ENCODE measurements around the gene HDAC4. TPM values are rescaled to one million over a fixed set of nuclear protein-coding genes. Genes with fewer than 3 reads are reported as not detected.

HDAC4 gene
- polyA plus RNA-seq, 2 of the 4 experiments (the other 2 are of a cell fraction) = 8.6 to 10.4 TPM

- no peak for FAIRE-seq
- no peak for ATAC-seq
- Histone ChIP-seq H3K9me3 (no peaks in the 10 kb centered on the region), H3K4me1 (no peaks in the 10 kb centered on the region), H3K4me3 (no peak overlapping the region), H3K4me2 (no peak overlapping the region), H3K27ac (no peak overlapping the region)
- no peak for DNase-seq (ENCODE audit: low read depth in 1 of 2, low spot score in 1 of 2)
- POLR2A ChIA-PET = no interaction called here
- no peak for TF ChIP-seq EP300 (IDR thresholded peaks at IDR 0.05)
- TF ChIP-seq JUNB (IDR thresholded peaks at IDR 0.05) = no peak
- no peak for TF ChIP-seq HOXA7 (CRISPR knock-in tag; IDR thresholded peaks at IDR 0.05)
- no peak for TF ChIP-seq RNF2 (IDR thresholded peaks at IDR 0.05; ENCODE audit: borderline replicate concordance, low read depth)
- WGBS (ENCODE audit: missing lambda C conversion rate) = 92% methylated on average over 29 of the region's 29 CpGs
- CTCF ChIA-PET = no interaction called here
Measured at GRCh38 chr2:239085201-239085992, 315.4 kb downstream of the HDAC4 start.

GRCh38 chr2:239084007-239084406 is 316.8 kb downstream of the HDAC4 start:
- Histone ChIP-seq H3K4me2 (no peak overlapping the region), H3K9me3 (no peaks in the 10 kb centered on the region), H3K27ac (no peak overlapping the region), H3K4me3 (no peak overlapping the region), H3K4me1 (no peaks in the 10 kb centered on the region)
- FAIRE-seq = no peak
- 94% methylated on average over 24 of the region's 24 CpGs for WGBS (ENCODE audit: missing lambda C conversion rate)
- no peak for DNase-seq (ENCODE audit: low read depth in 1 of 2, low spot score in 1 of 2)
- POLR2A ChIA-PET = no interaction called here
- CTCF ChIA-PET = interaction anchor here (1.6 kb wide), 1 partner anchor 23 kb away, joined by 8 read pairs; no protein-coding TSS in a partner anchor
- TF ChIP-seq HOXB13 (CRISPR knock-in tag; IDR thresholded peaks at IDR 0.05; ENCODE audit: low read depth) = no peak
- no peak for TF ChIP-seq HMGXB4 (CRISPR knock-in tag; IDR thresholded peaks at IDR 0.05; ENCODE audit: borderline replicate concordance)
- TF ChIP-seq EHF (CRISPR knock-in tag; IDR thresholded peaks at IDR 0.05) = no peak
- no peak for TF ChIP-seq REST (IDR thresholded peaks at IDR 0.05)
- no peak for TF ChIP-seq JUN (IDR thresholded peaks at IDR 0.05)
- TF ChIP-seq ZNF302 (CRISPR knock-in tag; IDR thresholded peaks at IDR 0.05) = no peak
- TF ChIP-seq MYC (IDR thresholded peaks at IDR 0.05; ENCODE audit: borderline replicate concordance, low read length) = no peak
- TF ChIP-seq HOXB5 (CRISPR knock-in tag; IDR thresholded peaks at IDR 0.05) = no peak
- TF ChIP-seq ATOH8 (CRISPR knock-in tag; IDR thresholded peaks at IDR 0.05; ENCODE audit: low read depth) = no peak
- no peak for TF ChIP-seq CTCF (IDR thresholded peaks at IDR 0.05)
- no peak for TF ChIP-seq CEBPB (IDR thresholded peaks at IDR 0.05)
- TF ChIP-seq PHF8 (IDR thresholded peaks at IDR 0.05; ENCODE audit: borderline replicate concordance, low read depth) = no peak
- no peak for TF ChIP-seq JUNB (IDR thresholded peaks at IDR 0.05)
- TF ChIP-seq ZC3H11A (IDR thresholded peaks at IDR 0.05) = no peak
- ATAC-seq = no peak

All from A549 (cell line).